ENCODE measurements around the gene KDF1. TPM values are rescaled to one million over a fixed set of nuclear protein-coding genes. Genes with fewer than 3 reads are reported as not detected.
A peak's percentile ranks its signal among the peaks of the same experiment; 100 is the strongest.

Gene KDF1
- total and polyA plus RNA-seq, 2 of the 13 experiments (the other 11 are each of a cell fraction or from before 2014, with no cell fraction given), result 1.9 to 4.9 TPM

DNA sequence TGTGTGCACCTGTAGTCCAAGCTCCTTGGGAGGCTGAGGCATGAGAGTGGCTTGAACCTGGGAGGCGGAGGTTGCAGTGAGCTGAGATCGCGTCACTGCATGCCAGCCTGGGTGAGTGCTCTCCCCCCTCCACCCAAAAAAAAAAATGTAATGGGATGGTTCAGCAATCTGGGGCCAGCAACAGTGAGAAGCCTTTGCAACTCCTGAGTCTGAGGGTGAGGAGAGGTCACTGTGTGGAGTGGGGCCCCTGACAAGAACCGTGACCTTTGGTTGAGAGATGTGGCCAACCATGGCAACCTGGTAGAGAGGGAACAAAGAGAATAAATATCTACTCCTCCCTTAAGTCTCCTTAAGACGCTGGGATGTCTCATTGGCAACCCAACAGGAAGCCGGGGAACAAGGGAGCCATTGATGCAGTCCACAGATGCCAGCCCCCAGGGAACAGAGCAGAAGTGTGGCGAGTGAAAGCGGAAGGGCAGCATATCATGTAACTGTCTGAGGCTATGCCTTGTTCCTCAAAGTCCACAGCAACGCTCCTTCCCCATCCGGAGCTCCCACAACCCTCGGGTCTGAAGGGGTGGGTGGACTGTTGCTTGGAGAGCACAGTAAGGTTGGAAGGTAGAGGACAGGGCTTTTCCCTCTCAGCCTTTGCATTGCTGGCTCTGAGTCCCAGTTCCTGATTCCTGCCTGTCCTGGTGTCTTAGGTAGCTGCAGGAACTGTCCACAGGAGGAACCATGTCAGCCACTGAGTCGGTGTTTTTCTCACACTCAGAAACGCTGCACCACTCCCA lies 41.5 kb upstream of the KDF1 start (continued):
- TF ChIP-seq, protein P1, sequence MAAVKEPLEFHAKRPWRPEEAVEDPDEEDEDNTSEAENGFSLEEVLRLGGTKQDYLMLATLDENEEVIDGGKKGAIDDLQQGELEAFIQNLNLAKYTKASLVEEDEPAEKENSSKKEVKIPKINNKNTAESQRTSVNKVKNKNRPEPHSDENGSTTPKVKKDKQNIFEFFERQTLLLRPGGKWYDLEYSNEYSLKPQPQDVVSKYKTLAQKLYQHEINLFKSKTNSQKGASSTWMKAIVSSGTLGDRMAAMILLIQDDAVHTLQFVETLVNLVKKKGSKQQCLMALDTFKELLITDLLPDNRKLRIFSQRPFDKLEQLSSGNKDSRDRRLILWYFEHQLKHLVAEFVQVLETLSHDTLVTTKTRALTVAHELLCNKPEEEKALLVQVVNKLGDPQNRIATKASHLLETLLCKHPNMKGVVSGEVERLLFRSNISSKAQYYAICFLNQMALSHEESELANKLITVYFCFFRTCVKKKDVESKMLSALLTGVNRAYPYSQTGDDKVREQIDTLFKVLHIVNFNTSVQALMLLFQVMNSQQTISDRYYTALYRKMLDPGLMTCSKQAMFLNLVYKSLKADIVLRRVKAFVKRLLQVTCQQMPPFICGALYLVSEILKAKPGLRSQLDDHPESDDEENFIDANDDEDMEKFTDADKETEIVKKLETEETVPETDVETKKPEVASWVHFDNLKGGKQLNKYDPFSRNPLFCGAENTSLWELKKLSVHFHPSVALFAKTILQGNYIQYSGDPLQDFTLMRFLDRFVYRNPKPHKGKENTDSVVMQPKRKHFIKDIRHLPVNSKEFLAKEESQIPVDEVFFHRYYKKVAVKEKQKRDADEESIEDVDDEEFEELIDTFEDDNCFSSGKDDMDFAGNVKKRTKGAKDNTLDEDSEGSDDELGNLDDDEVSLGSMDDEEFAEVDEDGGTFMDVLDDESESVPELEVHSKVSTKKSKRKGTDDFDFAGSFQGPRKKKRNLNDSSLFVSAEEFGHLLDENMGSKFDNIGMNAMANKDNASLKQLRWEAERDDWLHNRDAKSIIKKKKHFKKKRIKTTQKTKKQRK (IDR thresholded peaks at IDR 0.05; ENCODE audit: low read length), result no peak
- TF ChIP-seq SP4 (CRISPR knock-in tag; IDR thresholded peaks at IDR 0.05), result no peak; the same call in 1 of the 2 replicates
- TF ChIP-seq, protein P2, sequence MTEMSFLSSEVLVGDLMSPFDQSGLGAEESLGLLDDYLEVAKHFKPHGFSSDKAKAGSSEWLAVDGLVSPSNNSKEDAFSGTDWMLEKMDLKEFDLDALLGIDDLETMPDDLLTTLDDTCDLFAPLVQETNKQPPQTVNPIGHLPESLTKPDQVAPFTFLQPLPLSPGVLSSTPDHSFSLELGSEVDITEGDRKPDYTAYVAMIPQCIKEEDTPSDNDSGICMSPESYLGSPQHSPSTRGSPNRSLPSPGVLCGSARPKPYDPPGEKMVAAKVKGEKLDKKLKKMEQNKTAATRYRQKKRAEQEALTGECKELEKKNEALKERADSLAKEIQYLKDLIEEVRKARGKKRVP (CRISPR knock-in tag; IDR thresholded peaks at IDR 0.05), result peak in 1 of 2 experiments; percentile 10; a peak in 1 of 4 replicates
- TF ChIP-seq REL (CRISPR knock-in tag; conservative IDR thresholded peaks at IDR 0.05), result no peak
- peak; percentile 21; the same call in 1 of the 2 replicates for TF ChIP-seq RARA (CRISPR knock-in tag; IDR thresholded peaks at IDR 0.05)
- no peak for TF ChIP-seq HMGA1 (CRISPR knock-in tag; conservative IDR thresholded peaks at IDR 0.05)
- no peak for TF ChIP-seq ZBTB21 (CRISPR knock-in tag; IDR thresholded peaks at IDR 0.05)
- 0 out of 2 replicates have a peak, but pooled peaks have one; percentile 53 for TF ChIP-seq RXRB (CRISPR knock-in tag; IDR thresholded peaks at IDR 0.05; ENCODE audit: borderline replicate concordance)
- TF ChIP-seq TARDBP (CRISPR knock-in tag; IDR thresholded peaks at IDR 0.05), result peak; percentile 68
- TF ChIP-seq, protein P3, sequence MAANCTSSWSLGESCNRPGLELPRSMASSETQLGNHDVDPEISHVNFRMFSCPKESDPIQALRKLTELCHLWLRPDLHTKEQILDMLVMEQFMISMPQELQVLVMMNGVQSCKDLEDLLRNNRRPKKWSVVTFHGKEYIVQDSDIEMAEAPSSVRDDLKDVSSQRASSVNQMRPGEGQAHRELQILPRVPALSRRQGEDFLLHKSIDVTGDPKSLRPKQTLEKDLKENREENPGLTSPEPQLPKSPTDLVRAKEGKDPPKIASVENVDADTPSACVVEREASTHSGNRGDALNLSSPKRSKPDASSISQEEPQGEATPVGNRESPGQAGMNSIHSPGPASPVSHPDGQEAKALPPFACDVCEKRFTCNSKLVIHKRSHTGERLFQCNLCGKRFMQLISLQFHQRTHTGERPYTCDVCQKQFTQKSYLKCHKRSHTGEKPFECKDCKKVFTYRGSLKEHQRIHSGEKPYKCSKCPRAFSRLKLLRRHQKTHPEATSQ (CRISPR knock-in tag; IDR thresholded peaks at IDR 0.05; ENCODE audit: borderline replicate concordance), result 0 out of 2 replicates have a peak, but pooled peaks have one; percentile 16
- TF ChIP-seq, protein P4, sequence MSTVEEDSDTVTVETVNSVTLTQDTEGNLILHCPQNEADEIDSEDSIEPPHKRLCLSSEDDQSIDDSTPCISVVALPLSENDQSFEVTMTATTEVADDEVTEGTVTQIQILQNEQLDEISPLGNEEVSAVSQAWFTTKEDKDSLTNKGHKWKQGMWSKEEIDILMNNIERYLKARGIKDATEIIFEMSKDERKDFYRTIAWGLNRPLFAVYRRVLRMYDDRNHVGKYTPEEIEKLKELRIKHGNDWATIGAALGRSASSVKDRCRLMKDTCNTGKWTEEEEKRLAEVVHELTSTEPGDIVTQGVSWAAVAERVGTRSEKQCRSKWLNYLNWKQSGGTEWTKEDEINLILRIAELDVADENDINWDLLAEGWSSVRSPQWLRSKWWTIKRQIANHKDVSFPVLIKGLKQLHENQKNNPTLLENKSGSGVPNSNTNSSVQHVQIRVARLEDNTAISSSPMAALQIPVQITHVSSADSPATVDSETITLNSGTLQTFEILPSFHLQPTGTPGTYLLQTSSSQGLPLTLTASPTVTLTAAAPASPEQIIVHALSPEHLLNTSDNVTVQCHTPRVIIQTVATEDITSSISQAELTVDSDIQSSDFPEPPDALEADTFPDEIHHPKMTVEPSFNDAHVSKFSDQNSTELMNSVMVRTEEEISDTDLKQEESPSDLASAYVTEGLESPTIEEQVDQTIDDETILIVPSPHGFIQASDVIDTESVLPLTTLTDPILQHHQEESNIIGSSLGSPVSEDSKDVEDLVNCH (CRISPR knock-in tag; IDR thresholded peaks at IDR 0.05), result no peak
- TF ChIP-seq YEATS2 (CRISPR knock-in tag; IDR thresholded peaks at IDR 0.05; ENCODE audit: borderline replicate concordance), result peak; percentile 20; the same call in 1 of the 2 replicates
- TF ChIP-seq, protein P5, sequence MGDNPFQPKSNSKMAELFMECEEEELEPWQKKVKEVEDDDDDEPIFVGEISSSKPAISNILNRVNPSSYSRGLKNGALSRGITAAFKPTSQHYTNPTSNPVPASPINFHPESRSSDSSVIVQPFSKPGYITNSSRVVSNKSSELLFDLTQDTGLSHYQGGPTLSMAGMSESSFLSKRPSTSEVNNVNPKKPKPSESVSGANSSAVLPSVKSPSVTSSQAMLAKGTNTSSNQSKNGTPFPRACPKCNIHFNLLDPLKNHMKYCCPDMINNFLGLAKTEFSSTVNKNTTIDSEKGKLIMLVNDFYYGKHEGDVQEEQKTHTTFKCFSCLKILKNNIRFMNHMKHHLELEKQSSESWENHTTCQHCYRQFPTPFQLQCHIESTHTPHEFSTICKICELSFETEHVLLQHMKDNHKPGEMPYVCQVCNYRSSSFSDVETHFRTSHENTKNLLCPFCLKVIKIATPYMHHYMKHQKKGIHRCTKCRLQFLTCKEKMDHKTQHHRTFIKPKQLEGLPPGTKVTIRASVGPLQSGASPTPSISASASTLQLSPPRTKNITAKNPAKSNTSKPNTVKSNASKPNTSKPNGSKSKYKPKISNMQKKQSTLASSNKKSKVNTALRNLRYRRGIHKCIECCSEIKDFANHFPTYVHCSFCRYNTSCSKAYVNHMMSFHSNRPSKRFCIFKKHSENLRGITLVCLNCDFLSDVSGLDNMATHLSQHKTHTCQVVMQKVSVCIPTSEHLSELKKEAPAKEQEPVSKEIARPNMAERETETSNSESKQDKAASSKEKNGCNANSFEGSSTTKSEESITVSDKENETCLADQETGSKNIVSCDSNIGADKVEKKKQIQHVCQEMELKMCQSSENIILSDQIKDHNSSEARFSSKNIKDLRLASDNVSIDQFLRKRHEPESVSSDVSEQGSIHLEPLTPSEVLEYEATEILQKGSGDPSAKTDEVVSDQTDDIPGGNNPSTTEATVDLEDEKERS (CRISPR knock-in tag; IDR thresholded peaks at IDR 0.05), result no peak
- no peak for TF ChIP-seq ZBTB8A (CRISPR knock-in tag; IDR thresholded peaks at IDR 0.05; ENCODE audit: borderline replicate concordance, low read depth)
- no peak for TF ChIP-seq HOXA5 (CRISPR knock-in tag; IDR thresholded peaks at IDR 0.05)
- TF ChIP-seq ZNF501 (CRISPR knock-in tag; IDR thresholded peaks at IDR 0.05), result no peak
